DMS 273 (cell line): Measurements from ENCODE around the gene SRCIN1.
A peak's percentile ranks its signal among the peaks of the same experiment; 100 is the strongest.
"Not testable (repeated sequence)": the region's sequence is repeated elsewhere in the genome, so short reads cannot be mapped to it uniquely, and the experiment has no call there.

Source experiments
- DNase-seq: peaks from one replicate; lab custom pipeline; 2025; ENCODE audit not compliant: unreplicated experiment; lab: John Stamatoyannopoulos, UW

SRCIN1 gene

DNA sequence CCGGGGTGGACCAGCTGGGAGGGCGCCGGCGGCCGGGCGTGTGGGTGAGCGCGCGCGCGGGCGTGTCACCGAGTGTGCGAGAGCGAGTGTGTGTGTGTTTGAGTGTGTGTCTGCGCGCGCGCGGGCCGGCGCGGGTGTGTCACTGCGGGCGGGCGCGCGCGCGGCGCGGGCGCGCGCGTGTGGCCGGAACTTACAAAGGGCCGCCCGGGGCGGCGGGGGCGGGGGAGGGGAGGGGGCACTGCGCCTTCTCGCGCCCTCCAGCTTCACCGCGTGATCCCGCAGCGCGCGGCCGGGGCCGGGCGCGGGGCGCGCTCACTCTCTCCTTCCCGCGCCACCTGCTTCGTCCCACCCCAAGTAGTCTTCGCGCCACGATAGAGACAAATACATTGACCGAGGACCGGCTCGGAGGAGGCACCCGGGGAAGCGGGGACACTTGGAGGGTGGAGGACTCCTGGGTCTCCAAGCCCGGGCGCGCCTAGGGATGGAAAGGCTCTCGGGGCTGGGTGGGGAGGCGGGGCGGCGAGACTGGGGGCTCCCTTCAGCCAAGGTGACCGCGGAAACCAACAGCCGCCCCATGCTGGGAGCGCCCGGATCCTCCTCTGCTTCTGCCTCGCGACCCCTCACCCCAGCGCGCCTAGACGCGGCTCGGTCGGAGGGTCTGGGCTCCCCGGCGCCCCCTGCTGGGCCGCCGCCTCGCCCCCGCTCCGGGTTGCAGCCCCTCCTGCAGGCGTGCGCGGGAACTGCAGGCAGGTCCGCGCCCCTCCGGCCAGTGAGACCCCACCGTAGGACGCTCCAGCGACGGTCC is at the start of gene SRCIN1:
TSS of gene SRCIN1 (minus strand) at position 112 of the 805 bp plus-strand sequence. CDS start 247 bp downstream, outside the sequence.
- DNase-seq = peak; percentile 93

DNA sequence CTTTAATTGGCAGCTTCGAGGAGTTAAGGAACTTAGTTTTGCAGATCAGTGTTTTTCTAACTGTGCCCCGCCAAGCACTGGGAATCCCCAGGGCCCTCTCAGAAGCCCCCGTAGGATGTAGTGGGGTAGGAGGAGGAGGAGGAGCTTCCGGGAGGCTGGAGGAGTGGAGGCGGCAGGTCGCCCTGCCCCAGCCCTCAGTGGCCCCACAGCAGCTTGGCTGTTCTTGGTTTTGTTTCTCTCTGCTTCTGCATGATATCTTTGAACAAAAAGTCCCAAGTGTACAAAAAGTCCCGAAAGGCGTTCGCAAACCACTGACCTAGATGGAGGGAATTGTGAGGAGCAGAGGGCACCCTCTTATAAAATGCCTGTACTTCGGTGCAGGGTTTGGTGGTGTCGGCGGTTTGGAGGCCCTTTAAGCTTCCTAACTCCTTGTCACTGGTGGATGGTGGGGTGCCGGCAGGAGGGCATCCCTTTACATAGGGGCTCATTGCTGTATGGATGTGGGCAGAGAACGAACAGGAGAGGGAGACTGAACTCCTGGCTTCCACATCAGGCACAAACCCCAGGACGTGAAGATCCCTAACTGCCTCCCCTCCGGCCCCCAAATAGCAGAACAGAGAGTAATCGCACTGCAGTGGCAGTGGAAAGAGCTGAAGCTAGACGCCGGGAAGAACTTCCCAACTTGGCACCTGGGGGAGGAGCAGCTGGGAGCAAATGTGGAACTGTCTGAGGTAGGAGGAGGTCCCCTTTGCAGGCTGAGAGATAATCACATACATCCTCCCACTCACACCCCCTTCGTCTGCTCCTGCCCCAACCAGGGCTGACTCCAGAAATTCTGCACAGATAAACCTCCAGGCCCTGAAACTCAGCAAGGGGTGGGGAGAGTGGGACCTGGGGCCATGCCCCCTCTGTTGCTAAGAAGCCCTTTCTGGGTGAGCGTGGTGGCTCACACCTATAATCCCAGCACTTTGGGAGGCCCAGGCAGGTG is 49.0 kb upstream of the SRCIN1 start:
- no peak for DNase-seq

- DNase-seq = no peak
Measured at GRCh38 chr17:38653679-38654078, 47.9 kb upstream of the SRCIN1 start.

GRCh38 chr17:38653230-38653629 is 47.5 kb upstream of the SRCIN1 start:
- no peak for DNase-seq

DNA sequence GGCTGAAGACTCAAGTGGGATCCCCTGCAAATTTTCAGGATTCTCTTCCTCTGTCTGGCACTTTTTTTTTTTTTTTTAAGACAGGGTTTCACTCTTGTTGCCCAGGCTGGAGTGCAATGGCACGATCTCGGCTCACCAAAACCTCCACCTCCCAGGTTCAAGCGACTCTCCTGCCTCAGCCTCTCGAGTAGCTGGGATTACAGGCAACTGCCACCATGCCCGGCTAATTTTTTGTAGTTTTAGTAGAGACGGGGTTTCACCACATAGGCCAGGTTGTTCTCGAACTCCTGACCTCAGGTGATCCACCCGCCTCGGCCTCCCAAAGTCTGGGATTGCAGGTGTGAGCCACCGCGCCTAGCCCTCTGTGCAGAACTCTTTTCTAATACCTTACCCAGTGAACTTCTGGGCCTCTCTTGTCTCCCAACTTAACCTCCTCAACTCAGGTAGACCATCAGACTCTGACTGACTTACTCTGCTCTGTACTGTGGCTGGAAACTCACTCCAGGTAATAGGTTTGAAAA is 45.0 kb upstream of the SRCIN1 start:
- DNase-seq = not testable (repeated sequence)

GRCh38 chr17:38637951-38638350 is 32.2 kb upstream of the SRCIN1 start:
- no peak for DNase-seq

DNA sequence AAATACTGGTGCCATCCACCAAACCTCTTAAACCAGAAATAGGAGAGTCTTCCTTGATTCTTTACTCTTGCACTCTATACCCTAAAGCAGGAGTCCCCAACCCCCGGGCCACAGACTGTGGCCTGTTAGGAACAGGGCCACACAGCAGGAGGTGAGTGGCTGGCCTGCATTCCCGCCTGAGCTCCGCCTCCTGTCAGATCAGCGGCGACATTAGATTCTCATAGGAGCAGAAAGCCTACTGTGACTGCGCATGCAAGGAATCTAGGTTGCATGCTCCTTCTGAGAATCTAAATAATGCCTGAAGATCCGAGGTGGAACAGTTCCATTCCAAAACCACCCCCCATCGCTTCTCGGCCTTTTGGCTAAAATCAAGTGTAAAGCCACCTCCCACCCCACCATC is 30.3 kb upstream of the SRCIN1 start:
- no peak for DNase-seq

DNA sequence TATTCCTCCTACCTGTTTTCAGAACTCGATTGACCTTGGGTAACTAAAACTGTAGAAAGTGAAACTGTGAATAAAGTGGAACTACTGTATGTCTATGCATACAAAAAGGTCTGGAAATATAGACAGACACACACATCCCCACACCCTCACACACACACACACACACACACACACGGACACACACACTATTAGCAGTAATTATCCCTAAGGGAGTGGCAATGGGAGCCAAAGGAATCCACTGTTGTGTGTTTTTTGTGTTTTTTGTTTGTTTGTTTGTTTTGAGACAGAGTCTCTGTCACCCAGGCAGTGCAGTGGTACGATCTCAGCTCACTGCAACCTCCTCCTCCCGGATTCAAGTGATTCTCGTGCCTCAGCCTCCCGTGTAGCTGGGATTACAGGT is 26.6 kb upstream of the SRCIN1 start:
- no peak for DNase-seq

DNA sequence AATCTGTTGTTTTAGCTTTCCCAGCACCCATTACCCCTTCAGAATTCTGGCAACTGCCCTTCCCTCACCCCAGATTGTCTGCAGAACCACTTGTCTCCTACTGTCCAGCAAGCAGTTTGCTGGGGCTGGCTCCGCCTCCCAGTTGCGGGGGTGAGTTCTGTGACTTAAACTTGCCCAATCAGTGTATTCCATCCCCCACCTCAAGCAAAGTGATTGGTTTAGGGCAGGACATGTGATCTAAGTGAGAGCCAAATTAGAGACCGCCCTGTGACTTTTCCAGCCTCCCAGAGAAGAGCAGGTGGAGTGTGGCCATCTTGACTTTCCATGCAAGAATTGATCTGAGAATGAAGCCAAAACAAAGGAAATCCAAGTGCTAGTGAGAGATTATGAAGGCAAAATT is 22.7 kb upstream of the SRCIN1 start:
- DNase-seq = peak; percentile 56

DNA sequence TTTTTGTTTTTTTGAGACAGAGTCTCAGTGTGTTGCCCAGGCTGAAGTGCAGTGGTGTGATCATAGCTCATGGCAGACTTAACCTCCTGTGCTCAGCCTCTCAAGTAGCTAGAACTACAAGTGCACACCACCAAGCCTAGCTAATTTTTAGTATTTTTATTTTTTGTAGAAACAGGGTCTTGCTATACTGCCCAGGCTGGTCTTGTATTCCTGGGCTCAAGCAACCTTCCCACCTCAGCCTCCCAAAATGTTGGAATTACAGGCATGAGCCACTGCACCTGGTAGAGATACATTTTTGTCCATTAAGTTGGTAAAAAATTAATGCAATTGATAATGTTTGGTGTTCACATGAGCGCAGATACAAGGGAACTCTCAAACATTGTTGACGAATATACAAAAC is 22.2 kb upstream of the SRCIN1 start:
- no peak for DNase-seq

DNA sequence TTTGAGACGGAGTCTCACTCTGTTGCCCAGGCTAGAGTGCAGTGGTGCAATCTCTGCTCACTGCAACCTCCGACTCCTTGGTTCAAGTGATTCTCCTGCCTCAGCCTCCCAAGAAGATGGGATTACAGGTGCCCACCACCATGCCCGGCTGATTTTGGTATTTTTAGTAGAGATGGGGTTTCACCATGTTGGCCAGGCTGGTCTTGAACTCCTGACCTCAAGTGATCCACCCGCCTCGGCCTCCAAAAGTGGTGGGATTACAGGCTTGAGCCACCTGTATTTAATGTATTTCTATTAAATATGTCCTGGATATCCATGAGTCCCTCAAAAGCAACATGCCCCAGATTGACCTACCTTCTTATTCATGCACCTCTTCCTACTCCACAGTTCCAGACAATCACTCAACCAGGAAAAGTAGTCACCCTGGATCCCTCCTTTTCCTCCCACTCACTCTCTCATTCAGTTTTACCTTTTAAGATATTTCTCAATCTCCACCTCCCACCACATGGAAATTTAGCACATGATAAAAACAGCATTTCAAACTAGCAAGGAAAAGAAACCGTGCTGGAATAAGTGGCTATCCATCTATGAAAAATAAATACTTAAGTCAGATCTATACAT is 21.0 kb upstream of the SRCIN1 start:
- DNase-seq = not testable (repeated sequence)

DNA sequence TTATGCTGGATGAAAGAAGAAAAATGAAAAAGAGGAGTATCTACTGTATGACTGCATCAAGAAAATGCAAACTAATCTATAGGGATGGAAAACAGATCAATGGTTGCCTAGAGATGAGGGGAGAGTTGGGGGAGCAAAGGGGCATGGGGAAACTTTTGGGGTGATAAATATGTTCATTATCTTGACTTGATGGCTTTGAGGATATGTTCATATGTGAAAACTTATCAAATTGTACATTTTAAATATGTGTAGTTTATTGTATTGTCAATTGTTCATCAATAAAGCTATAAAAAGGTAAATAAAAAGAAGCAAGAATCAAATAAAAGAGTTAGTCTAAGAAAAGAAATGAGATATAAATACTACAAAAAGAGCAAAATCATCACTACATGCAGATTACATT is 19.7 kb upstream of the SRCIN1 start:
- DNase-seq = no peak

- DNase-seq = not testable (repeated sequence)
Measured at GRCh38 chr17:38624782-38625355, 19.1 kb upstream of the SRCIN1 start.

DNA sequence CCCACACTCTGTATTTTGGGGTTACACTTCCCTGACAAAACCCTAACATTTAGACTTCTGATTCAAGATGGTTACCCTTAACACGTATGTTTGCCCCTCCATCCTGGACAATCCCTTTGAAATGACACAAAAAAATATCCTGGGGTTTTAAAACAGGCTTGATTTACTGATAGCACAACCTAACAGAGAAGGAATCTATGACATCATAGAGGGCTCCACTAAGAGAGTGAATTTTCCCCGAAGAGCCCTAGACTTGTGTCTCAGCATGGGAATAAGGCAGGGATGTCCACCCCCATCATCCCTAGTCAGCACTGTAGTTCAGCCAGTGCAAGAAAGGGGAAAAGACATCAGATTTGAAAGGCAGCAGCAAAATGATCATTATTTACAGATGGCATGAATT is 15.8 kb upstream of the SRCIN1 start:
- no peak for DNase-seq

- no peak for DNase-seq
Measured at GRCh38 chr17:38620551-38621277, 15.0 kb upstream of the SRCIN1 start.

DNA sequence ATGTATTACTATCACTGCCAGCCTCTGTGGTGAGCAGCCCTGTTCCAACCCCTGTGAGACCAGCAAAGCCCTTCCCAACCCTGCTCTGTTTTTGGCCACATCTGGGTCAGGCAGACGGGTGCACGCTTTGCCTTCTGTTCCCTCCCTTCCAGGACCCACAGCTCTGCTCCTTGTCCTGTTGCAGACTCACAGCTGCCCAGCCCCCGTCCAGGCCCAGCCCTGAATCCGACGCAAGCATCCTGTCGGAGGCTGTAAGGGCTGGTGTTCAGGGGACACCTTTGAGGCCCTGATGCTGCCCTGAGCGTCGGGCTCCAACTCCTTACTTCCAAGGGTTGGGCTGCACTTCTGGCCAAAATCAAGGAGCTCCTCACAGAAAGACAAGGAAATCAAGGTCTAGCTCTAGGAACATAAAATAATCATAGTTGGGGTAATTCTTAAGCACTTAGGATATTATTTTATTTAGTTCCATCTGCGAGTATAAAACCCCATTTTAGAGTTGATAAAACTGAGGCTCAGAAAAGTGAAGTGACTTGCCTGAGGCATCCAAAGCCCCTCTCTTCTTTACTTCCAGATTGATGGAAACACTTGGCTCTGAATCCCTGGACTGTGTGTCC is 14.3 kb upstream of the SRCIN1 start:
- no peak for DNase-seq

DNA sequence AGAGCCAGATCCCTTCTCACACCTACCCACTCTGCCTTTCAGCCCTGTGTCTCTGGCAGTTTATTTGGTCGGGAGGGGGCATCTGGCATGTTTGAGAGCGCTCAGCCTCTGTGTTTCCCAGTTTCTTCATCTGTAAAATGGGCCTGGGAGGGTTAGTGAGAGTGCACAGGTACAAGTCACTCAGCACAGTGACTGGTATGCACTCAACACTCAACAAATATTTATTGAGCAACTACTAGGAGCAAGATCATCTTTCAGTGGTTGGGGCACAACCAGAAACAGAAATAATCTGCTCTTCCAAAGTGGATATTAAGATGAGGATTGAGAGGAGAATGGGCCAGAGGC is 13.7 kb upstream of the SRCIN1 start:
- no peak for DNase-seq

GRCh38 chr17:38617967-38618760 is 12.4 kb upstream of the SRCIN1 start:
- DNase-seq = peak; percentile 63
